Testis (tissue), 2 donors: ENCODE data around the gene RASA1.

Experiments used
- POLR2A ChIP-seq: fragments of 450-650 bp; IDR thresholded peaks from one replicate; pipeline ENCODE4 v1.6.1; 2017; ENCODE audit warnings: antibody characterized with exemption, mild to moderate bottlenecking, moderate library complexity
- TF ChIP-seq, protein P1 (sequence below), 3 experiments: fragments of 450-650 bp in 2 of 3; fragments of 200-600 bp in 1 of 3; sonication (generic) in 1 of 3; IDR thresholded peaks; one replicate each; pipeline ENCODE4 v1.5.1; 2016 to 2019; ENCODE audit warnings: antibody characterized with exemption in 3 of 3, mild to moderate bottlenecking in 2 of 3, moderate library complexity in 1 of 3

DNA sequence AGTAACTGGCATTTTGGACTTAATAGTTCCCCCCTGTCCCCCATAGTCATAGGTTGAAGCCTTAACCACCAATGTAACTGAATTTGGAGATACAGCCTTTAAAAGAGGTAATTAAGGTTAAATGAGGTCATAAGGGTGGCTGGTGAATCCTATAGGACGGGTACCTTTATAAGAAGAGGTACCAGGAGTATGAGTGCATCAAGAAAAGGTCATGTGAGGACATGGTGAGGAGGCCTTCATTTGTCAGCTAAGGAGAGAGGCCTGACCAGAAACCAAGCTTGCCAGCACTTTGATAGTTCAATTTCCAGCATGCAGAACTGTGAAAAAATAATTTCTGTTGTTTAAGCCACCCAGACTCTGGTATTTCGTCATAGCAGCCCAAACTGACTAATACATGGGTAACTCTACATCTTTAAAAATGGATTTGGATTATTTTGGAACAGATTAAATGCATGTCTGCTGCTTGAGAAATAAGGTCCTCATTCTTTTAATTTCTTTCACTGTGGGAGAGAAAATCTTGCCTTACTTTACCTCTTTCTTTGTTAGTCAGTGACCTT lies 9.7 kb downstream of the RASA1 start:
- TF ChIP-seq, protein P1, sequence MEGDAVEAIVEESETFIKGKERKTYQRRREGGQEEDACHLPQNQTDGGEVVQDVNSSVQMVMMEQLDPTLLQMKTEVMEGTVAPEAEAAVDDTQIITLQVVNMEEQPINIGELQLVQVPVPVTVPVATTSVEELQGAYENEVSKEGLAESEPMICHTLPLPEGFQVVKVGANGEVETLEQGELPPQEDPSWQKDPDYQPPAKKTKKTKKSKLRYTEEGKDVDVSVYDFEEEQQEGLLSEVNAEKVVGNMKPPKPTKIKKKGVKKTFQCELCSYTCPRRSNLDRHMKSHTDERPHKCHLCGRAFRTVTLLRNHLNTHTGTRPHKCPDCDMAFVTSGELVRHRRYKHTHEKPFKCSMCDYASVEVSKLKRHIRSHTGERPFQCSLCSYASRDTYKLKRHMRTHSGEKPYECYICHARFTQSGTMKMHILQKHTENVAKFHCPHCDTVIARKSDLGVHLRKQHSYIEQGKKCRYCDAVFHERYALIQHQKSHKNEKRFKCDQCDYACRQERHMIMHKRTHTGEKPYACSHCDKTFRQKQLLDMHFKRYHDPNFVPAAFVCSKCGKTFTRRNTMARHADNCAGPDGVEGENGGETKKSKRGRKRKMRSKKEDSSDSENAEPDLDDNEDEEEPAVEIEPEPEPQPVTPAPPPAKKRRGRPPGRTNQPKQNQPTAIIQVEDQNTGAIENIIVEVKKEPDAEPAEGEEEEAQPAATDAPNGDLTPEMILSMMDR (IDR thresholded peaks at IDR 0.05) = no peak
- no peak for TF ChIP-seq POLR2A
